HCT116 (cell line): ENCODE data around the gene OR51Q1.
A peak's percentile ranks its signal among the peaks of the same experiment; 100 is the strongest.

Source experiments
- POLR2A ChIP-seq: IDR thresholded peaks from 2 replicates; pipeline ENCODE4 v1.7.0; 2011; ENCODE audit warnings: borderline replicate concordance; ENCODE audit not compliant: insufficient read depth, insufficient read length; ENCODE audit errors: extremely low read depth
- POLR2AphosphoS5 ChIP-seq: IDR thresholded peaks from 2 replicates; pipeline ENCODE4 v1.6.1; 2011; ENCODE audit warnings: mild to moderate bottlenecking, low read depth, low read length, moderate library complexity
- SP1 ChIP-seq: IDR thresholded peaks from 2 replicates; pipeline ENCODE4 v1.6.1; 2012; ENCODE audit warnings: low read depth
- TF ChIP-seq, protein P1 (sequence below), 3 experiments: fragments of 200-600 bp in 1 of 3; sonication (generic) in 1 of 3; IDR thresholded peaks in 2 of 3; conservative IDR thresholded peaks in 1 of 3; 2 replicates each; pipeline ENCODE4 v1.5.1; 2012 to 2017; ENCODE audit warnings: low read depth in 2 of 3, low read length in 2 of 3, antibody characterized with exemption in 1 of 3, borderline replicate concordance in 1 of 3, control low read depth in 1 of 3, mild to moderate bottlenecking in 1 of 3, mixed read lengths in 1 of 3, mixed run types in 1 of 3, moderate library complexity in 1 of 3; ENCODE audit not compliant: insufficient read depth in 1 of 3

DNA sequence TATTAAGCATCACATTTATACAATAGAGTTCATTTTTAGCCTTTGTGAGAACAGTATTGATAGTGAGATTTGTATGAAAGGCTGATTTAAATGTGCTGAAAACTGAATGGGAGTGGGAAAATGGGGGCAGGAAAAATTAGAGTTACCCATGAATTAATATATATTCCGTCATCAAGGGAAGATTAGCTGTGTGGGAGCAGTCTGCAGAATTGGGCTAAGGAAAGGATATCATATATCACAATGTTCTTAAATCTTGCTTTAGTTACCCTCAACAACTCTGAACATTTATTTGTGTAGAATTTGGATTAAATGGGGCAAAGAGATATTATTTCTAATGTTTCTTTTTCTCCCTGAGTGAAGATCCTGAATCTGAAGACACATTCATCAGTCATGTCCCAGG, at the start of gene OR51Q1:
- TF ChIP-seq POLR2A, result no peak
- TF ChIP-seq, protein P1, sequence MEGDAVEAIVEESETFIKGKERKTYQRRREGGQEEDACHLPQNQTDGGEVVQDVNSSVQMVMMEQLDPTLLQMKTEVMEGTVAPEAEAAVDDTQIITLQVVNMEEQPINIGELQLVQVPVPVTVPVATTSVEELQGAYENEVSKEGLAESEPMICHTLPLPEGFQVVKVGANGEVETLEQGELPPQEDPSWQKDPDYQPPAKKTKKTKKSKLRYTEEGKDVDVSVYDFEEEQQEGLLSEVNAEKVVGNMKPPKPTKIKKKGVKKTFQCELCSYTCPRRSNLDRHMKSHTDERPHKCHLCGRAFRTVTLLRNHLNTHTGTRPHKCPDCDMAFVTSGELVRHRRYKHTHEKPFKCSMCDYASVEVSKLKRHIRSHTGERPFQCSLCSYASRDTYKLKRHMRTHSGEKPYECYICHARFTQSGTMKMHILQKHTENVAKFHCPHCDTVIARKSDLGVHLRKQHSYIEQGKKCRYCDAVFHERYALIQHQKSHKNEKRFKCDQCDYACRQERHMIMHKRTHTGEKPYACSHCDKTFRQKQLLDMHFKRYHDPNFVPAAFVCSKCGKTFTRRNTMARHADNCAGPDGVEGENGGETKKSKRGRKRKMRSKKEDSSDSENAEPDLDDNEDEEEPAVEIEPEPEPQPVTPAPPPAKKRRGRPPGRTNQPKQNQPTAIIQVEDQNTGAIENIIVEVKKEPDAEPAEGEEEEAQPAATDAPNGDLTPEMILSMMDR (IDR thresholded peaks at IDR 0.05 in 2 of 3, conservative IDR thresholded peaks at IDR 0.05 in 1 of 3; ENCODE audit: borderline replicate concordance in 1 of 3, insufficient read depth in 1 of 3, low read depth in 2 of 3, low read length in 2 of 3), result no peak
- 0 out of 2 replicates have a peak, but pooled peaks have one; percentile 44 for TF ChIP-seq POLR2AphosphoS5
- no peak for TF ChIP-seq SP1
